ENCODE data around the gene HOXD11.

HOXD11 gene

GRCh38 chr2:176090862-176091261 is 16.2 kb upstream of the HOXD11 start:
- no peak for DNase-seq (ENCODE audit: low read depth)
- no peak overlapping the region for H3K4me3 ChIP-seq (ENCODE audit: low read depth, low read length)
- no peak for TF ChIP-seq CTCF (IDR thresholded peaks at IDR 0.05; ENCODE audit: low read depth, low read length, missing control alignments)

GRCh38 chr2:176091329-176092258 is 15.5 kb upstream of the HOXD11 start:
- no peak for DNase-seq (ENCODE audit: low read depth)
- TF ChIP-seq CTCF (IDR thresholded peaks at IDR 0.05; ENCODE audit: low read depth, low read length, missing control alignments) = no peak
- no peak overlapping the region for H3K4me3 ChIP-seq (ENCODE audit: low read depth, low read length)

GRCh38 chr2:176092270-176093144 is 14.6 kb upstream of the HOXD11 start, which contains the start of gene HOXD13:
TSS of gene HOXD13 (plus strand) at chr2:176092721. CDS start at chr2:176092891, 170 bp downstream.
- H3K4me3 ChIP-seq (ENCODE audit: low read depth, low read length) = no peak within 1 kb of the TSS
- TF ChIP-seq CTCF (IDR thresholded peaks at IDR 0.05; ENCODE audit: low read depth, low read length, missing control alignments) = no peak
- no peak for DNase-seq (ENCODE audit: low read depth)

GRCh38 chr2:176093145-176093897 is 13.8 kb upstream of the HOXD11 start:
- DNase-seq (ENCODE audit: low read depth) = no peak
- TF ChIP-seq CTCF (IDR thresholded peaks at IDR 0.05; ENCODE audit: low read depth, low read length, missing control alignments) = no peak
- H3K4me3 ChIP-seq (ENCODE audit: low read depth, low read length) = no peak overlapping the region

GRCh38 chr2:176093898-176094249 is 13.2 kb upstream of the HOXD11 start:
- TF ChIP-seq CTCF (IDR thresholded peaks at IDR 0.05; ENCODE audit: low read depth, low read length, missing control alignments) = no peak
- H3K4me3 ChIP-seq (ENCODE audit: low read depth, low read length) = no peak overlapping the region
- DNase-seq (ENCODE audit: low read depth) = no peak

GRCh38 chr2:176094349-176094748 is 12.7 kb upstream of the HOXD11 start:
- no peak for DNase-seq (ENCODE audit: low read depth)
- TF ChIP-seq CTCF (IDR thresholded peaks at IDR 0.05; ENCODE audit: low read depth, low read length, missing control alignments) = no peak
- H3K4me3 ChIP-seq (ENCODE audit: low read depth, low read length) = no peak overlapping the region

Measured in GM12864 (cell line).